ENCODE results near the gene OLFM2.

- TF ChIP-seq, protein P1, sequence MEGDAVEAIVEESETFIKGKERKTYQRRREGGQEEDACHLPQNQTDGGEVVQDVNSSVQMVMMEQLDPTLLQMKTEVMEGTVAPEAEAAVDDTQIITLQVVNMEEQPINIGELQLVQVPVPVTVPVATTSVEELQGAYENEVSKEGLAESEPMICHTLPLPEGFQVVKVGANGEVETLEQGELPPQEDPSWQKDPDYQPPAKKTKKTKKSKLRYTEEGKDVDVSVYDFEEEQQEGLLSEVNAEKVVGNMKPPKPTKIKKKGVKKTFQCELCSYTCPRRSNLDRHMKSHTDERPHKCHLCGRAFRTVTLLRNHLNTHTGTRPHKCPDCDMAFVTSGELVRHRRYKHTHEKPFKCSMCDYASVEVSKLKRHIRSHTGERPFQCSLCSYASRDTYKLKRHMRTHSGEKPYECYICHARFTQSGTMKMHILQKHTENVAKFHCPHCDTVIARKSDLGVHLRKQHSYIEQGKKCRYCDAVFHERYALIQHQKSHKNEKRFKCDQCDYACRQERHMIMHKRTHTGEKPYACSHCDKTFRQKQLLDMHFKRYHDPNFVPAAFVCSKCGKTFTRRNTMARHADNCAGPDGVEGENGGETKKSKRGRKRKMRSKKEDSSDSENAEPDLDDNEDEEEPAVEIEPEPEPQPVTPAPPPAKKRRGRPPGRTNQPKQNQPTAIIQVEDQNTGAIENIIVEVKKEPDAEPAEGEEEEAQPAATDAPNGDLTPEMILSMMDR (conservative IDR thresholded peaks at IDR 0.05; ENCODE audit: low read depth, low read length): no peak
- TF ChIP-seq POLR2A (IDR thresholded peaks at IDR 0.05; ENCODE audit: low read depth, low read length) (no peak), SMC3 (IDR thresholded peaks at IDR 0.05; ENCODE audit: low read depth, low read length) (no peak), CEBPB (IDR thresholded peaks at IDR 0.05; ENCODE audit: low read depth, low read length) (no peak), MAFK (IDR thresholded peaks at IDR 0.05; ENCODE audit: low read depth, low read length) (no peak), BHLHE40 (IDR thresholded peaks at IDR 0.05; ENCODE audit: low read depth, low read length) (no peak), RFX5 (IDR thresholded peaks at IDR 0.05; ENCODE audit: low read depth, low read length) (no peak), NFE2L2 (IDR thresholded peaks at IDR 0.05; ENCODE audit: low read depth, low read length) (no peak), USF2 (IDR thresholded peaks at IDR 0.05; ENCODE audit: low read depth, low read length) (no peak), RAD21 (IDR thresholded peaks at IDR 0.05; ENCODE audit: low read length) (no peak), MAZ (IDR thresholded peaks at IDR 0.05; ENCODE audit: borderline replicate concordance, low read depth, low read length) (no peak), FOS (IDR thresholded peaks at IDR 0.05; ENCODE audit: low read depth, low read length) (no peak), MXI1 (IDR thresholded peaks at IDR 0.05; ENCODE audit: borderline replicate concordance, low read depth, low read length) (no peak)
These were observed 85.9 kb downstream of the OLFM2 start for GRCh38 chr19:9850235-9850959.
